GM18909 (cell line): ENCODE measurements around the gene AFAP1.

Source experiments
- ATAC-seq: cut with Tn5 transposase; IDR thresholded peaks from one replicate; pipeline ENCODE4 v1.9.1; 2021; ENCODE audit warnings: mild to moderate bottlenecking; ENCODE audit not compliant: unreplicated experiment, poor library complexity

The AFAP1 gene

DNA sequence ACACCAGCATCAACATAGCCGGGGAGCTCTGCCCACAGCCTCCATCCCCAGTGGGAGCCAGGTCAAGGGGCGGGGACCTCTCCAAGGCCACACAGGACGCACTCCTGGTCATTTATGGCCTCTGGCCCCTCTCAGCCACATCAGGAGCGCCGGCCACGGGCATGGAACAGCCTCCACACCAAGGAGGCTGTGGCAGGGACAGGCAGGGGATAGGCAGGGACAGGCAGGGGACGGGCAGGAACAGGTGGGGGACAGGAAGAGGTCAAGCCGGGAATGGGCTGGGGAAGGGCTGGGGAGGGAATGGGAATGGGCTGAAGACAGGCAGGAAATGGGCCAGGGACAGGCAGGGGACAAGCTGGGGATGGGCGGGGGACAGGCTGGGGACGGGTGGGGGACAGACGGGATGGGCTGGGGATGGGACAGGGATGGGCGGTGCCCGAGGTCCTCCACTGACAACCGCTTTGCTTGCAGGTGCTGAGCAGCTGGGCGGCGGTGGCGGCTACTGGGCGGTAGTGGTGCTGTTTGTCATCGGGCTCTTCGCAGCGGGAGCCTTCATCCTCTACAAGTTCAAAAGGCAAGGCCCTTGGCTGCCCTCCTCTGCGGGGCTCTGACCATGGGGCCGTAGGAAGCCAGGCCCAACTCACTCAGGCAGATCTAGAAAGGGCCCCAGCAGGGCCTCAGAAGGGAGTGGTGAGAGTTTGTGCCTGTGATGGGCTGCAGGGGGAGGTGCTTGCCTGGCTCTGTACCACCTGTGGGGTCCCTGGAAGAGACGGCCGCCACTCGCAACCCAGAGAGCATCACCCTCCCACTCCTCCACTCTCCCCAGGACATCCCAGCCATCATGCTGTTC is 205.6 kb downstream of the AFAP1 start:
- no peak for ATAC-seq

- ATAC-seq = no peak
Observed at GRCh38 chr4:7733201-7733600, 206.5 kb downstream of the AFAP1 start.

DNA sequence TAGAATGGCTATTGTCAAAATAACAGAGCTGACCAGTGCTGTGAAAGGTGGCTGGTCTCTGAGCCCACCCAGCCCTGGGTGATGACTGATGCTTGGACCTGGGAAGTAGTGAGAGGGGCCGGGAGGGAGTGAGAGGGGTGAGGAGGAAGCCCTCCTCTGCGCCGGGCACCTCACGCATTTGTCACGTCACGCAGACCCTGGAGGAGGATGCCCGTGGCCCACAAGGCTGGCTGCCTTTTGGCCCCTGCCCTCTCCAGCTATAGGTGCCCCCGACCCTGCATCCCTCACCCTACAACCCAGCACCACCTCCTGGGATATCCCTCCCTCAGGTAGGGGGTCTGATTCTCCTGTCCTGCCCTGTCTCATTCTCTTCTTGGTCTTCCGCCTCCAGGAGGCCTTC is 207.4 kb downstream of the AFAP1 start:
- ATAC-seq = no peak

GRCh38 chr4:7731437-7731836 is 208.2 kb downstream of the AFAP1 start:
- ATAC-seq = no peak

DNA sequence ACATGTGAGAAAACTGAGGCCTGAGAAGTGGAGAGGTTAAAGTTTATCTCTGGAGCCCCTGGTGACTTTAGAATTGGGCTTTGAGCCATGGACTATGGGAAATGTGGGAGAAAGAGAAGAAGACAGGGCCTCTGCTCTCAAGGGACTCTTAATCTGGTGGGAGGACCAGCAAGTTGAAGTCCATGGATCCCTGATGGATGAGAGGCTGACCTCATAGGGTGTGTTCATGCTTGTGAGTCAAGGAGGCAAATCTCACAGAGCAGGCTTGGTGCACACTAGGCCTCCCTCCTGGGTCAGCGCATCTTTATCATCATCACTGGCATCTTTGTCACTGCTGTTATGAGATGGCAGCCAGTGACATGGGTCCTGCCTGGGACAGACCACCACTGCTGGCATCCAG is 211.9 kb downstream of the AFAP1 start:
- no peak for ATAC-seq

GRCh38 chr4:7726665-7727413 is 212.8 kb downstream of the AFAP1 start:
- no peak for ATAC-seq

DNA sequence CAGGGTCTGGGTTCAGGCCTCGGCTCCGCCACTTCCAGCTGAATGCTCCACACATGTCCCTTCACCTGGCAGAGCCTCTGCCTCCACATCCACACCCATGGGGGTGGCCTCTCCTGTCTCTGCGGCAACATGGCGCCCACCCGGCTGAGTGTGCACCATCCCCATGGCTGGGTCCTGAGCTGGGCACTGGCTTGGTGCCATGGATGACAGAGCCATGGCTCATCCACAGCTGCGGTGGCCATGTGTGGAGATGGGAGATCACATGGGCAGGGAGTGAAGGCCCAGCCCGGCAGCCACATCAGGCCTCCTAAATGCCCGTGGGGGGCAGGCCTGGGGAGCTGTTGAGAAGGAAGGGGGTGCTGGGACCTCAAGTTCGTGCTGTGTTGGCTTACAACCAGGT is 213.7 kb downstream of the AFAP1 start:
- ATAC-seq = no peak

- ATAC-seq = no peak
Observed at GRCh38 chr4:7723625-7724024, 216.0 kb downstream of the AFAP1 start.

- no peak for ATAC-seq
Observed at GRCh38 chr4:7722766-7723387, 216.8 kb downstream of the AFAP1 start.

DNA sequence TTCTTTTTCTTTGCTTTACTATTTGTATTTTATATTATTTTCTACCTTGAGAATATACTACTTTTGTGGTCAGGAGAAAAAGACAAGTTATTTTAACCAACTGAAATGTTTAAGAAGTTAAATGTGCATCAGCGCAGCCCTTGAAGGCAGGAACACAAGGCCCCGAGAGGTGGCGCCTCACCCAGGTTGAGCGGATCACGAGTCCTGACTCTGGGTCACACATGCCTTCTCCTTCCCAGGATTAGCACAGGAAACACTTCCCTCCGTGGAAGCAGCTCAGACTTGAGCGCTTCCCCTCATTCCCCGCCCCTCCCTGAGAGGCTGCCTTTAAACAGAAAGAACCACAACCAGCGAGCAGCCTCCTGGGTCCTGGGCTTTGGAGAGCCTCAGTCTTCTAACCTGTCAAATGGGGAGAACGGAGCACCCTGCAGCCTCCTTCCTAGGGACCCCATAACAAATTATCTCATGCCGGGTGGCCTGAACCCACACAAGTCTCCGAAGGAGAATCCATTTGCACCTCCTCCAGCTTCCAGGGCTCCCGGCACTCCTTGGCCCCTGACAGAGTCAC is 217.6 kb downstream of the AFAP1 start:
- ATAC-seq = no peak

DNA sequence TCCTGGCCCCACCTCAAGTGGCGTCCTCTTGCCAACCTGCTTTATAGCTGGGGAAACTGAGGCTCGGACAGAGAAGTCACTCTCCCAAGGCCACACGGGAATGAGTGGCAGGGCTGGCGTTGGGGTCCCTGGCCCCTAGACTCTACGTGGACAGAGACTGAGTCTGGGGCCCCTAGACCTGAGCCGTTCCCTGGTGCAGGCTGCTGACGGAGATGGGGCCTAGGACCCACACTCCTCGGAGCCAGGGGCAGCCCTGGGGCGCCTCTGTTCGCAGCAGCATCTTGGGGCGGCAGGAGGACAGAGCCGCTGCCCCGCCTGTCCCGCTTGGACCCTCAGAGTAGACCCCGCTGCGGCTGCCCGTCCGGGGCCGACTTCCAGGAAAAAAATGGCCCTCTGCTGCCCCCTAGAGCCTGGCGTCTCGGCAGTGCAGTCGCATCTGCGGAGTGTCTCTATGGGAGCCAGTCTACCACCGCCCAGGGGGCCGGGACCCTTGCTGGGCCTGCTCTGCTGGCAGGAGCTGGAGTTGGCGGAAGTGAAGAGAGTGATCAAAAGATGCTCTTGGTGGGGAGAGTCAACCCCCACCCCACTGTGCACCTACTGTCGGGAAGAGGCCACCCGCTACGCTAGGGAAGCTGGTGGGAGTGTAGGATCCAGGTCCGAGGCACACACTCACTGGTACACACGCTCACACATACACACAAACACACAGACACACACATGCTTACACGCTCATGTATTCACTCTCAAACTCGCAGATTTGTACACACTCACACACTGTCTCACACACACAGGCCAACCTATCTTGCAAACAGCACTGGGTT is 220.1 kb downstream of the AFAP1 start:
- ATAC-seq = no peak

DNA sequence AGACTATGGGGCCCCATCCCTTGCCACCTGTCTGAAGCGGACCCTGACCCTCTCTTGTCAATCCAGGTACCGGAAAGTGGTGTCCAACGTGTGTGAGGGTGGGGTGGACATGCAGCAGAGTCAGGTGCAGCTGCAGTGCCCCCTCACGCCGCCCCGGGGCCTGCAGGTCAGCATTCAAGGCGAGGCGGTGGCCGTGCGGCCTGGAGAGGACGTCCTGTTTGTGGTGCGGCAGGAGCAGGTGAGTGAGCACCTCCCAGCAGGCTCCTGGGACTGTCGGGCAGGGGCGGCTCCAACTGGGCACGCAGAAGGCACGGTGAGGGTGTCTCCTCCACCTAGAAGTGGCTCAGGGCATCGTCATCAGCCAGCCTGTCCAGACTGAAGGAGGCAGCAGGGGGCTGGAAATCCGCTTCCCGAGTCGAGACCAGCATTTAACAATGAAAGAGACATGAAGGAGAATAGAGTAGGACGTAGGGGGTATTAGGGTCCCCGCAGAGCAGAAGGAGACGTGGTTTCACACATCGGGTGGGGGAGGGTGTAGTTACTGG is 221.6 kb downstream of the AFAP1 start:
- ATAC-seq = no peak

- no peak for ATAC-seq
Observed at GRCh38 chr4:7717161-7717560, 222.5 kb downstream of the AFAP1 start.

- ATAC-seq = no peak
Observed at GRCh38 chr4:7716010-7716721, 223.5 kb downstream of the AFAP1 start.

DNA sequence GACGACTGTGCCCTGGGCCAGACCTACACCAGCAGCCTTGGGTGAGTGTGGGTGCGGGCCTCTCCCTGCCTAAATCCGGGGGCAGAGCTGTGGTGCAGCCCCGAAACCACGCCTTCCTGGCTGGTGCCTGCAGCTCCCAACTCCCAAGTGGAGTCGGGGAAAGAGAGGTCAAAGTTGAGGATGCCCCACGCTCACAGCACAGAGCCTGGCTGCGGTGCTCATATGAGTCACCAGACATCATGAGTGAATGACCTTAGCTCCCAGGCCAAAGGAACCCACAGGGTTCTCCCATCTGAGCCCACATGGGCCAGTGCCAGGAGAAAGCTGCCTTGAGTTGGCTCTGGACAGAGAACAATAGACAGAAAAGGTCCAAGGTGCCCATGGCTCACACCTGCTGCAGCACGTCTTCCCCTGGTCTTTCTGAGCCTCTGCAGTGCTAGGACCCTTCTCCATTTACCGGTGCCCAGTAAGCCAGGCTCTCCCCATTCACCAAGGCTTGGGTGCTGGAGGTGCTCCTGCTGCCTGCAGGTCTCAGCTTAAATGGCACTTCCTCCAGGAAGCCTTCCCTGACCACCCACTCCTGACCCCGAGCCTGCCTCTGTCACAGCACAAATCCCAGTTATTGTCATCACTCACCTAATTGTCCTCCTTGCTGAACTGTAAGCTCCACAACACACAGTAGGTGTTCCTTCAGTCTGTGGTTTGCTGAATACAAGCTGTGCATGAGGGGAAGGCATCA is 224.2 kb downstream of the AFAP1 start:
- no peak for ATAC-seq

DNA sequence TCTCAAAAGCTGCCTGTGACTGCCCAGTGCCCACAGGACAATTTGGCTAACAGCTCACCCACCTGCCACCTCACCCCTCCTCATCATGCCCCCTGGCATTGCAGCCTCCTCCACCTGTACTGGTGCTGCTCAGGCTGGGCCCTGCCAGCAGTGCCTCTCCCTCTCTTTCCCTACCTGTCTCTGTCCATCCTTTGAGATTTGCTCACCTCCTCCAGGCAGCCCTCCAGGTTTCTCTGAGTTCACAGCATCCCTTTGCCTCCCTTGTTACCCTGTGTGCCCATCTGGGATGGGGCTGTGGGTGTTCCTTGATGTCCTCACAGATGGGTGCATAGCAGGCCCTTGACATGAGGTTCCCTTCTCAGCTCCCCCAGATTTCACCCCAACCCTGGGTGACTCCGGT is 224.9 kb downstream of the AFAP1 start:
- ATAC-seq = no peak

DNA sequence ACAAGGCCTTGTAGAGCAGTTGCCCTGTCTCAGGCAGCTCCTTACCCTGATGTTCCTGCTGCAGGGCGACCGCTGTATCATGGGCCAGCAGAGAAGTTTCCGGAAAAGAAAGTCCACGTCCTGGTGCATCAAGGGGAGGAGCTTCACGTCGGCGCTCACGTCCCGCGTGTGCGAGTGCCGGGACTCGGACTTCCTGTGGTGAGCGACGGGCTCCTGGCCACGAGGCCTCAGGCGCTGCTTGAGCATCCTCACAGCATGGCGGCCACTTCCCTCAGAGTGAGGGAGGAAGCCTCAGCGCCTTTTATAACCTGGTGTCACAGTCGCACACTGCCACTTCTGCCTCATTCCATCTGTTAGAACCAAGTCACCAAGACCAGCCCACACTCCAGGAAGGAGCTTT is 225.5 kb downstream of the AFAP1 start:
- ATAC-seq = no peak

DNA sequence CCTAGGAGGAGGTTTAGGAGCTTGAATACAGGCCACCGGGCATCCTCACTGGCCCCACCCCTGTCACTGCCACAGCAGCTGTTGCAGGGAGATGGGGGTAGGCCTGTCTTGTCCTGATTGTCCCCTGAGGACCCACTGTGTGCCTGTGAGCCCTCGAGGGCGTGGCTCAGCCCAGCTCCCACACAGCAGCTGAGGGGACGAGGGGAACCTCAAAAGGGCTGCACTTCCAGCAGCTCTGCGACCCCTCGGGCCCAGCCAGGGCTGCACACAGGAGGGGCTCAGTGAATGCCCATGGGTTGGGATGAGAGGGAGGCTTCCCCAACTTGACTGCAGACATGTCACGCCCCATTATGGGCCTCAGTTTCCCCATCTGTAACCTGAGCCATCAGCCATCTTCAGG is 225.9 kb downstream of the AFAP1 start:
- ATAC-seq = no peak
